ENCODE data around the gene COX20.
A peak's percentile ranks its signal among the peaks of the same experiment; 100 is the strongest.
"Not testable (repeated sequence)": the region's sequence is repeated elsewhere in the genome, so short reads cannot be mapped to it uniquely, and the experiment has no call there.

Gene COX20

GRCh38 chr1:244835276-244836134 lies at the start of gene COX20:
Gene COX20, plus strand, starts transcription at chr1:244835658. Its CDS starts 57 bp downstream, at chr1:244835715.
- DNase-seq, result peak; percentile 80 to 84

- no peak for DNase-seq
These were observed 46.8 kb upstream of the COX20 start for GRCh38 chr1:244788493-244789275.

- DNase-seq, result no peak
These were observed 46.2 kb upstream of the COX20 start for GRCh38 chr1:244789276-244789580.

- no peak for DNase-seq
These were observed 45.7 kb upstream of the COX20 start for GRCh38 chr1:244789731-244790130.

- DNase-seq, result no peak
These were observed 44.4 kb upstream of the COX20 start for GRCh38 chr1:244791061-244791460.

GRCh38 chr1:244792188-244792850 lies 43.1 kb upstream of the COX20 start:
- no peak for DNase-seq

GRCh38 chr1:244794071-244794470 lies 41.4 kb upstream of the COX20 start:
- DNase-seq, result no peak

- DNase-seq, result not testable (repeated sequence)
These were observed 40.9 kb upstream of the COX20 start for GRCh38 chr1:244794516-244794915.

- DNase-seq, result peak; percentile 26 to 44
These were observed 38.6 kb upstream of the COX20 start for GRCh38 chr1:244796719-244797406.

GRCh38 chr1:244800821-244801220 lies 34.6 kb upstream of the COX20 start:
- DNase-seq, result no peak

GRCh38 chr1:244801246-244801645 lies 34.2 kb upstream of the COX20 start:
- peak; percentile 52 to 62 for DNase-seq

- no peak for DNase-seq
These were observed 33.4 kb upstream of the COX20 start for GRCh38 chr1:244802041-244802440.

GRCh38 chr1:244802556-244803239 lies 32.8 kb upstream of the COX20 start:
- no peak for DNase-seq

GRCh38 chr1:244804841-244805240 lies 30.6 kb upstream of the COX20 start:
- DNase-seq, result no peak

GRCh38 chr1:244807138-244807537 lies 28.3 kb upstream of the COX20 start:
- no peak for DNase-seq

- no peak for DNase-seq
These were observed 25.2 kb upstream of the COX20 start for GRCh38 chr1:244810221-244810620.

- DNase-seq, result no peak
These were observed 22.1 kb upstream of the COX20 start for GRCh38 chr1:244813327-244813726.

- peak; percentile 82 to 85 for DNase-seq
These were observed 19.8 kb upstream of the COX20 start for GRCh38 chr1:244815600-244816099.

GRCh38 chr1:244817415-244817894 lies 18.0 kb upstream of the COX20 start:
- no peak for DNase-seq

GRCh38 chr1:244820131-244820530 lies 15.3 kb upstream of the COX20 start:
- no peak for DNase-seq

- DNase-seq, result no peak
These were observed 14.3 kb upstream of the COX20 start for GRCh38 chr1:244821134-244821533.

- DNase-seq, result no peak
These were observed 12.6 kb upstream of the COX20 start for GRCh38 chr1:244822878-244823277.
